Myocyte (in vitro differentiated cells): ENCODE measurements around the gene TMEM53. TPM values are rescaled to one million over a fixed set of nuclear protein-coding genes. Genes with fewer than 3 reads are reported as not detected.
"Not testable (repeated sequence)": the region's sequence is repeated elsewhere in the genome, so short reads cannot be mapped to it uniquely, and the experiment has no call there.

ENCODE experiments used
- DNase-seq: peaks from one replicate; pipeline ENCODE4 v3.0.0-alpha.2; 2012; ENCODE audit warnings: low read depth
- polyA plus RNA-seq: library from polyadenylated mRNA; unstranded; fragments of >200 nt; gene quantifications from one replicate; pipeline ENCODE4 v1.2.1, GENCODE V29; 2012; ENCODE audit warnings: missing spikeins
- total RNA-seq: library from RNA; depleted of rRNA; stranded (reverse); fragments of >200 nt; gene quantifications from 2 replicates; pipeline ENCODE4 v1.2.3, GENCODE V29; 2014

The TMEM53 gene
- 20.8 and 25.5 TPM in 2 replicates for total RNA-seq
- 13.6 TPM for polyA plus RNA-seq

DNA sequence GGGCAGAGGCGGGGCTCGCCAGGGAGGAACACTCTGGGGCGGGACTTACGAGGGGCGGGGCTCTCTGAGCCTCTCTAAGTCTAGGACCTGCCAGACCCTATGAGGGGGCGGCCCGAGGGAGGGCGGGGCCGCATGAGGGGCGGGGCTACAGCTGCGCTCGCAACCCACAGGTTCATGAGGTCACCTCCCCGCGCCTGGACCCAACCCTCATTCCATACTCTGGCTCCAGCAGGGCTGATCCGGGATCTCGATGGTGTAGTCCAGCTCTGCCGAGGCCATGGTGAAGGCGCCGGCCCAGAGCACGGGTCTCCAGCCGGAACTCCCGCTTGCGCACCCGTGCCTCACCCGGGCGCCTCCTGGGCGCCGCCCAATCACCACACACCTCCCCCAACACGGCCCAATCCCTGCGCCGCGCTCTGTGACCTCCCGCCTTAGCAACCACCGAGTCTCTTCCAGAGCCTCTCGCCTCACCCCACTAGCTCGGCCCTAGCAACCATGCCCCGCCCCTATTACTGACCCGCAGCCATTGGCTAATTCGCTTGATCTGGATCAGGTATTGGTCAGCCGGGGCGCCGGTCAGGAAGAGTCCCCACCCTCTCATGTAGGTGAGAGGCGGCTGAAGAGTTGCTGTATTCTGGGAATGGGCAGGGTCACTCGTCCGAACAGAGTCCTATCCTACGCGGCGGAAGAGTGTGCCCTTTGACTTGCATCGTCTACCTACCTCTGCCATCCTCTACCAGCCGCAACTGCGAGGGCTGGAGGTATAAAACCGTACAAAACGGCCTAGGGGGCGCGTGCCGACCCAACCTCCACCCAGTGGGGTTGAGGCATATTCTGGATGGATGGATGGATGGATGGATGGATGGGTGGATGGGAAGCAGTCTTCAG lies at the start of gene TMEM53, which contains the start of gene ARMH1:
TSS of gene TMEM53 (minus strand) at position 369 of the 888 bp plus-strand sequence. CDS start at position 279, 90 bp downstream.
TSS of gene ARMH1 (plus strand) at position 602 of the 888 bp plus-strand sequence. CDS start 14,984 bp downstream, outside the sequence.
- peak; percentile 99 for DNase-seq

DNA sequence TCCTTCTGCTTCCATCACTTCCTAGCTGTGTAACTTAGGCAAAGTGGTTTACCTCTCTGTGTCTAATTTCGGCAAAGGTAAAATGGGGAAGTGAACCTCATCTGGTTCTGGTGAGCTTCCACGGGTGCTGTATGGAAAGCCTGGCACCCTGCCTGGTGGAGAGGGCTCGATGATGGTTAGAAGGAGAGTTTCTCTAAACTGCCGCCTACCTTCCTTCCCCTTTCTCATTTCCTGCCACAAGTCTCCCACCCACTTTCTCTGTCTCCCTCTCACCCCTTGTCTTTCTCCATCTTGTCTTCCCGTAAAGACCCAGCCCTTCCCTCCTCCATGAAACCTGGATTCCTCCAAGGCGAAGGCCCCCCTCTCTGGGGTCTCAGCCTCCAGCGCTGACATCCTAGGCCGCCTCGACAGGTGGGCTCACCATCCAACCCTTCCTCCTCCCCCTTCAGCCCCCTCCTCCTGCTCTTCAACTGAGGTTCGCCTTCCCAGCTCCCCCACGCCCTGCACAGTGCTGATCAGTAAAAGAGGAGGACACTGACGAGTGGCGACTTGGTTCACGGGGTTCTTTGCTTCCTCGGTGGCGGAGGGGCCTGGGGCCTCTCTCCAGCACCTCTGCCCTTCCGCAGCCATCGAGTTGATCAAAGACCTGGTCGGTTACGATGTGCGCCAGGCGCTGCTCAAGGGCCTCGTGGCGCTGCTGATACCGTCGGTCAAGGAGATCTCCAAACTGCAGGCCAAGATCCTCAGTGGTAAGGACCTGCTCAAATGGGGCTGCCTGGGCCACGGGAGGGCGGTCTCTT lies 49.4 kb upstream of the TMEM53 start:
- no peak for DNase-seq

DNA sequence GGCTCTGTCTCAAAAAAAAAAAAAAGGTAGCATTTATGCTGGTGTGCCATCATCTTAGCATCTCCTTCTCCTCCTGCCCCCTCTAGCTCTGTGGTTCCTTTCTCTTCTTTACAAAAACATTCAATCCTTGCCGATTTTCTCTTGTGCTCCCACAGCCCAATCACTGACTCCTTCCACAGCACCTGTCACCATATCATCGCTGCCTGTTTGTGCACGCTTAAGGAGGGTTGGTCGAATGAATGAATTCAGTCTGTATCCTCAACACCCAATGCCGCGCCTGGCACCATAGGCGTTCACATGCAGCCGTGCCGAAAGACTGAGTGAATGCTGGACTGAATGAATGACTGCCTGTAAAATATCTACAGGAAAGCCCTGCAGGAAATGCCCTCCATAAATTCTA lies 48.8 kb upstream of the TMEM53 start:
- DNase-seq, result no peak

DNA sequence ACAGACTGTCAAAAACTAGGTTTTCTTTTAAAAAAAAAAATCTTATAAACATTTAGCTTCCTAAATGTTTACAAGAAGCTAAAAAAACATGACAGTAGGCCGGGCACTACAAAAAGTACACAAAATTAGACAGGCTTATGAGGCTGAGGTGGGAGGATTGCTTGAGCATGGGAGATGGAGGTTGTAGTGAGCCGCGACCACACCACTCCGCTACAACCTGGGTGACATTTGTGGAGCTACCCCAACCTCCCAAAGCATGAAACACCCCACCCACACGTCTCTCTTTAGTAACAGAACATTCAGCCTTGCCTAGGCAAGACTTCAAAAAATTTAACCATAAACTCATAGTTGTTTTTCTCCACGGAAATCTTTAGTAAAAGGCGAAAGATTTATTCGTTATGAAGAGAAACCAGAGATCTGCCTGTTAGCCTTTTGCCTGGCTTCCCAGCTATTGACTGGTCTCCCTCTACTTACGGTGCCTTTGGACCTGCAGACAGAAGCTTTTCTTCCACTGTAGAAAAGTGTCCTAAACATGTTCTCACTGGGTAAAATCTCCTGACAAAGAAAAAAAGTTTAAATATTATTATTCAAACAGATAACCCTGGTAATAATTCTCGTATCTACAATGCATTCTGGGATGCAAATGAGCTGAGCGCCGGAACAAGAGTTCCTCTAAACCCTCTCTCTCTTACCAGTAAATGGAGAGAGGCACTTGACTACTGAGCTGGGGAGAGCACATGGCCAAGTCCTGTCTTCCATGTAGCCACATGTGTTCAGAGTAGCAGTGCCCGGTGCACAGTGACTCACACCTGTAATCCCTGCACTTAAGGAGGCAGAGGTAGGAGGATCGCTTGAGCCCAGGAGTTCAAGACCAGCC lies 47.4 kb upstream of the TMEM53 start:
- peak; percentile 85 for DNase-seq

DNA sequence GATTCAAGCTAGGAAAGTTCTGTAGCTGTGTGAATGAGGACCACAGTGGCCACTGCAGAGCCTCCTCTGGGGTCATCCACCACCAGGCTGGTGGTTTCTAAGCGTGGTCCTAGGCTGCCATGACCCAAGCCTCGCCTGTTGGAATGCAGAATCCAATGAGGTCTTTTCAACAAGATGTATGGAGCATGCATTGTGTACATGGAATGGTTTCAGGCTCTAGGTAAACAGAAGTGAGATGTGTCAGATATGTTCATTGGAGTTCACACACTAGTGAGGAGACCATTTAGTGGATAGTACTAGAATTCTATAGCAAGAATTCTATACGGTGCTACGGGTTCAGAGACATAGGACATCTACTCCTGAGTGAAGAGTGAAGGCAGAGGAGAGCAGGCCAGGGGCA lies 46.0 kb upstream of the TMEM53 start:
- no peak for DNase-seq

DNA sequence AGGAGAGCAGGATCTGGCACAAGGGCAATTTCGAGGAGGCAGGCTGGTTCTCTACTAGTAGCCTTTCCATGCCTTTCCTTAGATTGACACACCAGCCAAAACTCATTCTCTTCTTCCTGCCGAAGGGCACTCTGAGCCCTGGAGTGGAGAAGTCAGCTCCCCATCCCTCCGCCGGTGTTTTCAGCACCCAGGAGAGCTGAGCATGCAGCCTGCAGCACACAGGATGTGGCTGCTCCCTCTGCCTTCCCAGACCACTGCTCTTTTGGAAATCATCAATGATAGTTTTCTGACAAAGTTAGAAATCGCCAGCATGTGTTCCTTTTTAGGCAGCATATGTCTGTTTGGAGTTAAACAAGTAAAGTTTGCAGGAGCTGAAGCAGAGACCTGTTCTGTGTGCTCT lies 45.0 kb upstream of the TMEM53 start:
- no peak for DNase-seq

DNA sequence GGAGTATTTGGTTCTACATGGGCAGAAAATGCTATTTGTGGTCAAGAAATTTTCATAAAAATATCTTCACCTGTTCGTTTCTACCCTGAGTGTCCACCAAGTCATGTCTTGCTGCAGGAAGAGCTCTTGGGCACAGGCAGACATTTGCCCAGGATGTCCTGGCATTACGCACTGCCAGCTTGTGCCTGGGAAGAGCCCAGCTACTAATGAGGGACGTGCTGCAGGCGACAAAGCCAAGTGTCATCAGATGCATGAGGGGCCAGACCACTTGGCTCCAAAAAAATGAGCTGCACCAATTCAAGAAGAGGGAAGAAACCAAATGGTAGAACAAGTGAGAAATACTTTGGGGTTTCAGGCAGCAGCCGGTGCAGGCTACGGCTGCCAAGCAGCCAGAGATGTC lies 43.8 kb upstream of the TMEM53 start:
- DNase-seq, result peak; percentile 43

DNA sequence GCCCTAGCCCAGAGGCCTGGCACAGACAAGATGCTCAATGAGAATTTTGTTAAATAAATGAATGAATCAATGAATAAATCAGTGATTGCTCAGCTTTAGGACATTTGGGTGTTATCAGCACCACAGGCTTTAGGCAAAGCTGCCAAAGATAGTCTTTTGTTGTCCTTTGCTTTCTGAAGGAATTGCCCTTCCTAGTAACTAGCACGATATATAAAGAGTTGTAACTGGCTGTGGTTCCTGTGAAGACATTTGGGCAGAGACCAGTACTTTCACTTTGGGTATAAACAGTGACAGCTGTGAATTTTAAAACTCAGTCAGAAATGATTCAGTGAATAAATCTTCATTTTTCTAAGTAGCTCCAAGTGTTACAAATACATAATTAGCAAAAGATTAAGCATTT lies 43.4 kb upstream of the TMEM53 start:
- DNase-seq, result peak; percentile 46

DNA sequence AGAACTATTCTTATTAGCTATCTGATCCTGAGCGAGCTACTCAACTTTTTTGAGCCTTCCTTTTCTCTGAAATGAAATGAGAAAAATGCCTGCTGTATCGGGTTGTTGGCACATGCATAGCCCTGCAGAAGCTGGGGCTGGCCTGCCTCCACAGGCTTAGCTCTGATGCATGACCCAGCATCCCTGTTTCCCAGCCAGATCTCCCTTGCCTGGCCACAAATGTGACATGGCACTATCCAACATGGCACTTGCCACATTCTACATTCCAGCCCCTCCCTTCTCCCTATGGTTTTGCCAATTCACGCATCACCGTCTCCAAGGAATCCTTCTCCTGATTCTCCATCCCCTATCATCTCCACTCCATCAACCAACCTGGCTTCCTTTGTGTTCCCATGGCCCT lies 42.9 kb upstream of the TMEM53 start:
- peak; percentile 53 for DNase-seq

DNA sequence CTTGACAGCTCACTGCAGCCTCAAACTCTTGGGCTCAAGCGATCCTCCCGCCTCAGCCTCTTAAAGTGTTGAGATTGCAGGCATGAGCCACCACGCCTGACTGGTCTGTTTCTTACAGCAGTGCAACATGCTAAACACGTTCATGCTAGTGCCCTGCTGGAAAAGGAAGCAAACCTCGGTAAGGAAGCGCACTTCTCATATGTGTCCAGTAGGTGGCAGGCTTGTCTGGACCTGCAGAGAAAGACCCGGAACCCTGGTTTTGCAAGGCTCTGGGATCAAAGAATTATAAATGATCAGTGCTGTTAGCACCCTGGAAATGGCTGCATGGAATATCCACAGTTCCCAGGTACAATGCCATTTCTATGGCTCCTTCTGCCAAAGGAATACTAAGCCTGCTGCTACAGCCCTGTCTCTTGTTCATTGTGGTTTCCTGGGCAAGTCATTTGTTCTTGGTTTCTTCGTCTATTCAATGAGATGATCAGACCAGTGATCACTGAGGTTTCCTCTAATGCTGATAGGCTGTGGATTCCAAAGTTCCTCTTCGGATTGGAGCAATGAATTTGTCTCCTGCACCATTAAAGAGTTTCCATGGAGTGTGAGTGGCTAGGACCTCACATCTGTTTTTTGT lies 40.8 kb upstream of the TMEM53 start:
- peak; percentile 80 for DNase-seq

DNA sequence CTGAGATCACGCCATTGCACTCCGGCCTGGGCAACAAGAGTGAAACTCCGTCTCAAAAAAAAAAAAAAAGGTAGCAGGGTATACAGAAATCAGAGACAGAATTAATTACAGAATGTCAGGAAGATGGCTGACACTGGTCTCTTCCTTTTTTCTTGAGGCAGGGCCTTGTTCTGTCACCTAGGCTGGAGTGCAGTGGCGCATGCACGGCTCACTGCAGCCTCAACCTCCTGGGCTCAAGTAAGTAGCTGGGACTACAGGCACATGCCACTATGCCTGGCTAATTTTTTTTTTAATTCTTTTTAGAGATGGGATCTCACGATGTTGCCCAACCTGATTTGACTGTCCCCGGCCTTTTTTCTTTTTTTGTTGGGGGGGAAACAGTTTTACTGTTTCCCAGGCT lies 40.3 kb upstream of the TMEM53 start:
- DNase-seq, result no peak

DNA sequence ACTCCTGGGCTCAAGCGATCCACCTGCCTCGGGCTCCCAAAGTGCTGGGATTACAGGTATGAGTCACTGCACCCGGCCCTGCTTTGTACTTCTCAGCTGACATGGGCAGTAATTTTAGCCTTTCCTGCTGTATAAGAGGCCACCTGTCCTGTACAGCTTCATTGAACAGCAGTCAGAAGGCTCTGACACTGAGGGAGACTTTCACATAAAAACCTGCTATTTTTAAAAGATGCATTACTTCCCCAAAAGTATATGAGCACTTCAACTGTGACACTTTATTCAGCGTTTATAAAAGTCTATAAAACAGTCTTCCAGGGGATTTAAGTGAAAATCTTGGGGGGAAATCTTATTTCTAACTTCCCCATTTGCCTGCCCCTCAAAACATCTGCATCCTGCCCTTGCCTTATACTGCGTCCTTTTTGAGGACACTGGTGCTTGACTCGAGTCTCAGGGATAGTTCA lies 39.1 kb upstream of the TMEM53 start:
- peak; percentile 83 for DNase-seq

DNA sequence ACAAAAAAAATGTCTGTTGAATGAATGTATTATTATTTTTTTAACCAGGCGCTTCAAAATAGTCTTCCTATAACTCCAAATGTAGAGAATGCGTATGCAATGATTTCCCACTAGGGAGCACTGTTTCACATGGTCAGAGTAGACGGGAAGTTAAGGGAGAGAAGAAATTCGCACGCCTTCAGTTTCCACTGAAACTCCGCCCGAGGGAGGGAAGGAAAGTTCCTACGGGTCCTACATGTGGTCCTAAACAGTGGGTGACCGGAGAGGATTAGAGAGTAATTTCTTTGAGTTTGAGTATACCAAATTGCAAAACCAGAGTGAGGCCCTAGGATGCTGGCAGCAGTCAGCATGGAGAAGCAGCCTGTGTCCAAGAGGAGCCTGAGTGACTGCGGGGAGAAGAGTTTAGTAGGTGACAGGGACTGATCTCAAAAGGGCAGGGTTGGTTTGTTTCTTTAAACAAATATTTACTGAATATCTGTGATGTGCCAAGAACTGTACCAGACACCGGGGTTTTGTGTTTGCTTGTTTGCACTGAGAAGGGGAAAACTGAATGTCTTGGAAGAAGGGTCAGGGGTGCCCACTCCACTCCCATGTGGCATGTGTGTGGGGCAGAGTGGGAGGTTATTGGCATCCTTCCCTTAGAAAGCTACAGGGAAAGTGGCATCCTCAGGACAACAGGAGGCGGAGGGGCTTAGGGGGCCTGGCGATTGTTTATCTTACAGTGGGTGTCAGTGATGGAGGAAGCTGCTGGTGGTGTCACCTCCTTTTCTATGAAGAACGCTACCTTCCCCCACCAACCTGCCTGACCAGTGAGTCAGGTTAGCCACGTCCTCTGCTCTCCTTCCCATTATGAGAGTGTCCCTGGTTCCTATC lies 33.9 kb upstream of the TMEM53 start:
- DNase-seq, result peak; percentile 74

DNA sequence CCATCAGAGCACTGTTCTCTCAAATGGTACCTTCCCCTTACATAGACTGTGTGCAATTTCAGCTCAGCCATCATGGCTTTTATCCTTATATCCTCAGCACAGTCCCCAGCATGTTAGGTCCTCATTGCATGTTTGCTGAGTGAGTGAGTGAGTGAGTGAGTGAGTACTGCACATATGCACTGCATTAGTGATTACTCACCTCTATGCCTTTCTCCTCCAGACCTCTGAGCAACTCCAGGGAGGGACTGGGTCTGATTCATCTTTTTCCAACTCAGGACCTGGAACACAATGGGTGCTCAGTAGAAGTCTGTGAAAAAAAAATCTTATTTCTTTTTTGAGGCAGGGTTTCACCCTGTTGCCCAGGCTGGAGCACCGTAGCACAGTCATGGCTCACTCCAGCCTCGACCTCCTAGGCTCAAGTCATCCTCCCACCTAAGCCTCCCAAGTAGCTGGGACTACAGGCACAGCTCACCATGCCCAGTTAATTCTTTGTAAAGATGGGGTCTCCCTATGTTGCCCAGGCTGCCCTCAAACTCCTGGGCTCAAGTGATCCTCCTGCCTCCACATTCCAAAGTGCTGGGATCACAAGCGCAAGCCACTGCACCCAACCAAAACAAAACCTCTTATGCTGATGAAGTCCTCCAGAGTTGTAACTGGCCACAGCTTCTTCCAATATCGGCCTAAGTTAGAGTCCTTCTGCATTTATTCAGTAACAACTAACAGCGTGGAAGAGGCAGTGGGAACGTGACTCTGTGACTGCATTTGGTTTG lies 33.0 kb upstream of the TMEM53 start:
- DNase-seq, result no peak

DNA sequence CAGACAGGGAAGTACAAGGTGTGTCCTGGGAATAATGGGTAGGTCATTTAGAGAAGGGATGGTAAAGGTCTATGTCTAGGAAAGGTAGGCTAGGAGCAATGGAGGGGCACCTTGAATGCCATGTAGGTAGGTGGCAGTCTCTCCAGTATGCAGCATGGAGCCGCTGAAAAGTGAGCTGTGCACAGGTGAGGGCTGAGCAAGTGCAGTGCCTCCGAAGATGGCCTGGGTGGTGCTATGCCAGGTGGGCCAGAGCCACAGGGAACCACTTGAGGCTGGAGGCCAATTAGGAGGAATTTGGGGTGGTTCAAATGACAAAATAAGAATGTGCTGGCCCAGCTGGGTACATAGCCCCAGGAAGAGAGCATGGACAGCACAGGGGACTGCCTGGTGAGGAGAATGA lies 31.7 kb upstream of the TMEM53 start:
- DNase-seq, result no peak

DNA sequence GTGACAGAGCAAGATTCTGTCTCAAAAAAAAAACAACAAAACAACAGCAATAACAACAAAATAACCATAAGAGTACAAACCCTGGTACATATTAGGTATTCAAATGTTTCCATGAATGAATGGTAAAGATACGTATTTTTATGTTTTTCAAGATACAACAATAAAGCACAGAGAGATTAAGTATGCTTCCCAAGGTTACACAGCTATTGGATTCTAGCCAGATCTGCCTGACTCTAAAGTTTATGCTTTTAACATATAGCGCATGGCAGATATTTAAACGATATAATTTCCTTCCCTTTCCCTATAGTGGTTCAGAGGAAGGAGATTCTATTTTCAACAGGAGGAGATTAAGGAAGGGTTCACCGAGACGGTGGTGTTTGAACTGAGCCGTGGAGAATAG lies 31.2 kb upstream of the TMEM53 start:
- DNase-seq, result no peak

DNA sequence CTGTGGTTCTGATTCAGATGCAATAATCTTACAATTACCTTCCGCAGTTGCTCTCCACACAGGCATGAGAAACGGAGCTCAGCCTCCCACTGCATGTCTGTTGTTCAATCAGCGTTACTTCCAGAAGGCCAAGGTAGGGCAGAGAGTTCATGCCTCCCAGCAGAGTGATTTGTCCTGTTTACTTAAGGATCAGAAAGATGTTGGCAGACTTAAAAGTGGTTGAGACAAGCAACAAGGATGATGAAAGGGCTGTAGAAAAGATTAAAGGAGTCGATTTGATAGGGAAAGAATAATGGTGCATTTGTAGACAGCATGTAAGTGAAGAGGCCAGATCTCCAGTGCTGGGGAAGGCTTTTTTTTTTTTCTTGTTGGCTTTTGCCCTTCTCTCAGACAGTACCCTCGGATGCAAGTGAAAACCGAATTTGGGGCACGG lies 26.9 kb upstream of the TMEM53 start:
- DNase-seq, result no peak

DNA sequence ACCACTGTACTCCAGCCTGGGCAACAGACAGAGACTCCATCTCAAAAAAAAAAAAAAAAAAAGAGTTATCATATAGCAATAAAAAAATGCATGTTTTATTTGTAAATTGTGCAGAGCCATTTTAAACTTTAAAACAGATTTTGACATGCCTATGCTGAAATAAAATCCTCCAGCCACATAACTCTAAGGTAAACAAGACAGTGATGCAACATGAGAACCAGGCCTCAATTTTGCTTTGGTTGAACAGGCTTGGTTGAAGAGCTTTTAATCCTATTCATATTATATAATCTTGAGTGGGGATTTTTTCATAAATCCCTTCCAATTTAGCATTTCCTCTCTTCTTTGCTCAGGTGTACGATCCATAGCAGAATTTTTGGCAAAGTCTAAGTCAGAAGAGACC lies 26.3 kb upstream of the TMEM53 start:
- no peak for DNase-seq

DNA sequence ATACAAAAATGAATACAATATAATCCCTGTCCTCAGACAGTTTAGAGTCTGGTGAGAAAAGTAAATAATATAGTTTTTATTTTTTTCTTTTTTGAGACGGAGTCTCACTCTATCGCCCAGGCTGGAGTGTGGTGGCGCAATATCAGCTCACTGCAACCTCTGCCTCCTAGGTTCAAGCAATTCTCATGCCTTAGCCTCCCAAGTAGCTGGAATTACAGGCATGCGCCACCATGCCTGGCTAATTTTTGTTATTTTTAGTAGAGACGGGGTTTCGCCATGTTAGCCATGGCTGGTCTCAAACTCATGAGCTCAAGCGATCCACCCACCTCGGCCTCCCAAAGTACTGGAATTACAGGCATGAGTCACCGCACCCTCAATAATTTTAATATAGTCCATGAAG lies 25.1 kb upstream of the TMEM53 start:
- not testable (repeated sequence) for DNase-seq
